Panc1 (cell line): ENCODE data around the gene MEGF9.

Experiments used
- CTCF ChIP-seq: fragments of 450-650 bp; IDR thresholded peaks from 2 replicates; pipeline ENCODE4 v1.5.1; 2017; ENCODE audit warnings: mild to moderate bottlenecking
- POLR2AphosphoS5 ChIP-seq: IDR thresholded peaks from 2 replicates; pipeline ENCODE4 v1.6.1; 2012; ENCODE audit warnings: mild to moderate bottlenecking, low read depth, low read length, moderate library complexity
- REST ChIP-seq, 2 experiments: IDR thresholded peaks; 2 replicates each; pipeline ENCODE4 v1.6.1; 2011 to 2012; ENCODE audit warnings: low read depth in 2 of 2, control low read depth in 1 of 2, low read length in 1 of 2, mild to moderate bottlenecking in 1 of 2, moderate library complexity in 1 of 2; ENCODE audit not compliant: insufficient read depth in 1 of 2
- SIN3A ChIP-seq: IDR thresholded peaks from 2 replicates; pipeline ENCODE4 v1.6.1; 2012; ENCODE audit warnings: low read depth, mild to moderate bottlenecking, low read length, moderate library complexity, borderline replicate concordance; ENCODE audit not compliant: insufficient read depth
- TCF7L2 ChIP-seq: IDR thresholded peaks from 2 replicates; pipeline ENCODE4 v1.6.1; 2011; ENCODE audit warnings: mild to moderate bottlenecking, low read depth, low read length, inconsistent platforms

GRCh38 chr9:120681121-120681520 lies 33.1 kb downstream of the MEGF9 start:
- TF ChIP-seq CTCF (no peak), POLR2AphosphoS5 (no peak), REST (IDR thresholded peaks at IDR 0.05; ENCODE audit: insufficient read depth in 1 of 2, low read depth in 2 of 2, low read length in 1 of 2) (no peak), TCF7L2 (no peak), SIN3A (no peak)
